Left kidney (tissue), 2 donors: ENCODE results near the gene BOD1. TPM values are rescaled to one million over a fixed set of nuclear protein-coding genes. Genes with fewer than 3 reads are reported as not detected.
"Not testable (repeated sequence)": the region's sequence is repeated elsewhere in the genome, so short reads cannot be mapped to it uniquely, and the experiment has no call there.

Experiments used
- DNase-seq: peaks from one replicate; pipeline ENCODE4 v3.0.0-alpha.2; 2013
- polyA plus RNA-seq: library from polyadenylated mRNA; unstranded; fragments of 120-200 nt; gene quantifications from one replicate; pipeline ENCODE4 v1.2.1, GENCODE V29; 2013; ENCODE audit not compliant: insufficient read length

BOD1 gene
- polyA plus RNA-seq, 1 donor = 123 TPM

- no peak for DNase-seq
These were observed 4.3 kb upstream of the BOD1 start for GRCh38 chr5:173620784-173621183.

- DNase-seq = peak; percentile 68
These were observed 2.6 kb upstream of the BOD1 start for GRCh38 chr5:173618927-173619519.

GRCh38 chr5:173615884-173616576, 420 bp downstream of the BOD1 start:
- DNase-seq = peak; percentile 66

- DNase-seq = no peak
These were observed 1.9 kb downstream of the BOD1 start for GRCh38 chr5:173614591-173614990.

GRCh38 chr5:173613433-173614159, 2.9 kb downstream of the BOD1 start:
- no peak for DNase-seq

- DNase-seq = no peak
These were observed 3.5 kb downstream of the BOD1 start for GRCh38 chr5:173612948-173613347.

GRCh38 chr5:173611706-173612105, 4.7 kb downstream of the BOD1 start:
- no peak for DNase-seq

GRCh38 chr5:173604141-173604540, 12.3 kb downstream of the BOD1 start:
- no peak for DNase-seq

- no peak for DNase-seq
These were observed 14.0 kb downstream of the BOD1 start for GRCh38 chr5:173602423-173602822.

- no peak for DNase-seq
These were observed 17.8 kb downstream of the BOD1 start for GRCh38 chr5:173598686-173599085.

GRCh38 chr5:173597304-173597703, 19.1 kb downstream of the BOD1 start:
- DNase-seq = no peak

GRCh38 chr5:173595841-173596240, 20.6 kb downstream of the BOD1 start:
- no peak for DNase-seq

GRCh38 chr5:173594061-173594460, 22.4 kb downstream of the BOD1 start:
- no peak for DNase-seq

- no peak for DNase-seq
These were observed 24.3 kb downstream of the BOD1 start for GRCh38 chr5:173592050-173592669.

GRCh38 chr5:173591056-173591514, 25.4 kb downstream of the BOD1 start:
- no peak for DNase-seq

GRCh38 chr5:173590436-173591055, 25.9 kb downstream of the BOD1 start:
- no peak for DNase-seq

- not testable (repeated sequence) for DNase-seq
These were observed 30.3 kb downstream of the BOD1 start for GRCh38 chr5:173586133-173586532.

GRCh38 chr5:173583346-173583745, 33.1 kb downstream of the BOD1 start:
- no peak for DNase-seq

- DNase-seq = peak; percentile 19
These were observed 34.0 kb downstream of the BOD1 start for GRCh38 chr5:173582216-173583111.

GRCh38 chr5:173581408-173582215, 34.8 kb downstream of the BOD1 start:
- no peak for DNase-seq
